LNCAP (cell line): Measurements from ENCODE around the gene AKR1B1.

ENCODE experiments used
- CTCF ChIP-seq: fragments of 450-650 bp; IDR thresholded peaks from 2 replicates; pipeline ENCODE4 v1.5.1; 2017; ENCODE audit warnings: mild to moderate bottlenecking

The AKR1B1 gene

GRCh38 chr7:134457210-134457609, 1.7 kb downstream of the AKR1B1 start:
- TF ChIP-seq CTCF: no peak

- no peak for TF ChIP-seq CTCF
Observed at GRCh38 chr7:134454277-134454676, 4.6 kb downstream of the AKR1B1 start.

- TF ChIP-seq CTCF: no peak
Observed at GRCh38 chr7:134453518-134453917, 5.4 kb downstream of the AKR1B1 start.

GRCh38 chr7:134452991-134453473, 5.9 kb downstream of the AKR1B1 start:
- TF ChIP-seq CTCF: no peak

GRCh38 chr7:134452419-134452838, 6.5 kb downstream of the AKR1B1 start:
- TF ChIP-seq CTCF: no peak

GRCh38 chr7:134451656-134452055, 7.2 kb downstream of the AKR1B1 start:
- no peak for TF ChIP-seq CTCF

GRCh38 chr7:134450294-134451000, 8.5 kb downstream of the AKR1B1 start:
- TF ChIP-seq CTCF: no peak

GRCh38 chr7:134449680-134450079, 9.2 kb downstream of the AKR1B1 start:
- no peak for TF ChIP-seq CTCF
